Endometrium (tissue), 2 donors: ENCODE data around the gene TAGLN.

ENCODE experiments used
- FAIRE-seq: peaks from 2 replicates; lab custom pipeline; 2012; peaks lifted over from hg19 to GRCh38; lab: Jason Lieb, UNC
- donor health status: control.
- donor health status: control.

TAGLN gene

DNA sequence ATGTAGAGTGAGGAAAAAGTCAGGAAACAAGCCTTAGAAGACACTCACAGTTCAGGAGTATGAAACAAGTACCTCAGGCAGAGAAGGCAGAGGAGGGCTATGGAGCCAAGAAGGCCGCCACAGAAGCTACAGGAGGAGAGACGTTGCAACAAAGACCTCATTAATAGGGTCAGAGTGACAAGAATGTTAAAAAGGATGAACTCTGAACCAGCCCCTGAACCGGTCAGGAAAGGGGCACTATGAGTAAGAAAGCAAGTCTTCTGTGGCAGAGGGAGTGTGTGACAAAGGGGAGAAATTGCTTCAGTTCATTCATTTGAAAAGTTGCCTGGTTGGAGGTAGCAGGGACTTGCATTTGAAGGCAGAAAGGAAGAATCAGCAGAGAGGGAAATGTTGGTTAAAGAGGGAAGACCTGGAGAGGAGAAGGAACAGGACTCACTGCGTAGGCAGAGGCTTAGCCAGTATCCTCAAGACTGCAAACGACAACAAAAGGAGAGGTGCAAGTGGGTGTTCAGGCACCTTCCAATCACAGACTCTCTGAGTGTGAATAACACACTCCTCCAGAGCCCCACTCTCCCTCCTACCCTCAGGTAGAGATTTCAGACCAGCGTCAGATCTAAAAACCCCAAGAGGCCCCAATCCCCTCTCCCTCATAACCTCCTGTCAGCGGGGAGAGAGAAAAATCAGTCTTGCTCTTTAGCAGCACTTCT lies 15.4 kb downstream of the TAGLN start:
- no peak for FAIRE-seq

DNA sequence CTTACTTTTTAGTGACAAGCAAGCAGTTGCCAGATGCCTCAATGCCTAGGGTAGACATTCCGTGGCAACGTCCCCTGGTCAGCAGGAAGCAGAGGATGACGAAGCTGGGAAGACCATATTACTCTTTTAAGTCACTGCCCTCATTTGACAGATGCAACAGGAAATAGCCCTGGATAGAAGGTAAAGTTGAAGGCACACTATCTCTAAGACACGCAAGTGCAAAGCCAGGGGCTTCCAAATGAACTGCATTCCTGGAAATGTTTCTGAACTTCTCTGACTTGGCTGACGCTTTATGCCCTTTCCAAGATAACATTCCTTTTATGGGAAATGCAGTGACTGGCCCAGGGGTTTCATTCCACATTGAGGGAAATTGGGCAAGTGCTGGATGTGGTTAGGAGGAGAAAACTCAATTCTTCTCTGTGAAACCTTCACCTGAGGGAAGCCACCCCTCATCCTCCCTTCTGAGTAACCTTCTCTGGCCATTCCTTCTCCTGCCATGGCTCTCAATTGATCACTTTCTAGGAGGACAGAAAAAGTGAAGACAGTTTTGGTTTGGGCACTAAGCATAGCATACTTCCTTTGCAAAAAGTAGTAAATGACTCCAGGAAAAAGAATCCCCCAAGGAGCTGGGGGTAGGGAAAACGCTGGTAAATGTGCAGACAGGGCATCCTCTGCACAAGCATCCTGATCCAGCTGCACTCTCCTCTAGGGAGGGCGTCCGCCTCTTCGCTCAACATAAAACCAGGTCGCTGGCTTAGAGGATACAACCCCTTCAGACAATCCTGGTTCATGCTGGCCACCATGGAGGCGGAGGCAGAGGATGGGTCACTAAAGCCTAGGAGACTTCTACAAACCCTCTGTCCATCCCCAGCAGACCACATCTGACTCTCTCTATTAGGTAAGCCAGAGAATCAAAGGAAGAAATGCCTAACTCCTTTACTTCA lies 18.2 kb downstream of the TAGLN start:
- no peak for FAIRE-seq

DNA sequence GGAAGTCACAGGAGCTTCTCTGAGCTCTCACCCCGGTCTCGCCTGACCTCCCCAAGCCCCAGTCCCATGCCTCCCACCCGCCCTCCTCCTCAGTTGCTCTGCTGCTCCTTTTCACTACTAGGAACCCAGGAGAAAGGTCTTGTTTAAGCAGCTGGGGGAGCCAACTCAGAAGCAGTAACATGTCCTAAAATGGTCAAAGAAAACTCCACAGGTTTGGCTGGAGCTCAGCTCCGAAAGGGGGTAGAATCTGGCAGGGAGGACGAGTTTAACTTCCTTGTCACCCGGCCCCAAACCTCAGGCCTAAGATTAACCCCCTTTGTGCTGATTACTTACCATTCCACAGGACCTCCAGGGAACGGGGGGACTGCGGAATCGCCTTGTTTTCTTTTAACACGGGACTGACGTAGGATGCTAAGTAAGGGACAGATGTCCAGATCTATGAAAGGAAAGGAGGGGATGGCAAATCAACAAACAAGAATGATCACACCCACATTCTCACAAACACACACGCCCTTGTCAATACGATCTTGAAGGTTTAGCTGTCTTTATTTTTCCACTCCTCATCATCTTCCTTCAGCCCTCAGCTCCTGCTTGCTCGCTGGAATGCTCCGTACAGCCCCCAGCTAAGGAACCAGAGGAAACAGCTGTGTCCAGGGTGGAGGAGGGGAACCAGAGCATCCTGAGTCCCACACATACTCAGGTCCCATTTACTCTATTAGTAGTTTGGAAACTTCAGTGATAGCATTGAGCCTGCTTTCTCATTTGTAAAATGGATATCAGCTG lies 19.2 kb downstream of the TAGLN start:
- FAIRE-seq: no peak

DNA sequence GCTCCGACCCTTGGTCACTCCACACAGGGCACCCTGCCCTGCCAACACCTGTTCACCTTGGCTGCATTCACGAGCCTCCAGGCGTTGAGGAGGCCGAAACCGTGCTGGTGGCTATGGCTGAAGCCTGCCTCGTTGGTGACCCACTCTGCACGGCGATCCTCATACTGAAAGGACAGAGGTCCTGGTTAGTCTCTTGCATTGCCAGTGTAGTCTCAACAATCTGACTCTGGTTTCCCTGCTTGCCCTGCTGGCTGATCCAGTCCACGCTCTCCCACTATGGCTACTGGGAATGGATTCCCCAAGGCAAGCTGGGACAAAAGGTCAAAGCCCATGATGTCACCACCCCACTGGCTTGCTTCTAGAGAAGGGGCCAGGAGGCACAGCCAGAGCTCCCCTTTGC lies 19.8 kb downstream of the TAGLN start:
- no peak for FAIRE-seq

DNA sequence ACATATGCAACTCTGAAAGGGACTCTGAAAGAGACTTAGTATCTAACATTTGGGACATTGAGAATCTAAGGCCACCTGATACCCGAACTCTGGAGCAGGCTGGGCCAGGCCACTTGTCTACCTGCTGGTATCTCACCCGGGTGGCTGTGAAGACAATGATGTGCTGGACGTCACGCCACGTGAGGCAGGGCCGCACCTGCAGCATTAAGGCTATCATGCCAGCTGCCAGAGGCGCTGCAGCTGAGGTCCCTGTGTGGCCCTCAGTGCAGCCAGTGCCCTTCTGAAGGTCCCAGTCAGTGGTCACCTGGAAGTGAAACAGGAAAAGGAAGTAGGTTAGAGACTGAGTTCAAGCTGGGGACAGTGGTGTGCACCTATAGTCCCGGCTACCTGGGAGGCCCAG lies 20.3 kb downstream of the TAGLN start:
- no peak for FAIRE-seq

DNA sequence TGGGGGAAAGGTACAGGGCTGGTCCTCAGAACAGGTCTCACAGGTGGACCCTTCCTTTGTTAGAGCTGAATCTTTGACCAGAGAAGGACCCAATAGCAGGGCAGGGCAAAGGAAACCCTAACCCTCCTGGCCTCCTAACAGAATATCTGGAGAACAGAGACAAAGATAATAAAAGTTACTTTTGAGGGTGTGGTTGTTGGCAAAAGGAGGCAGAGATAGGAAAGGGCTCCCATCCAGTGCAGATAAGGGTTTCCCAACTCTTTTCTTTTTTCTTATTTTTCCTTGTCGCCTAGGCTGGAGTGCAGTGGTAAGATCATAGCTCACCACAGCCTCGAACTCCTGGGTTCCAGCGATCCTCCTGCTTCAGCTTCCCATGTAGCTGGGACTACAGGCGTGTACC lies 20.8 kb downstream of the TAGLN start:
- FAIRE-seq: no peak

DNA sequence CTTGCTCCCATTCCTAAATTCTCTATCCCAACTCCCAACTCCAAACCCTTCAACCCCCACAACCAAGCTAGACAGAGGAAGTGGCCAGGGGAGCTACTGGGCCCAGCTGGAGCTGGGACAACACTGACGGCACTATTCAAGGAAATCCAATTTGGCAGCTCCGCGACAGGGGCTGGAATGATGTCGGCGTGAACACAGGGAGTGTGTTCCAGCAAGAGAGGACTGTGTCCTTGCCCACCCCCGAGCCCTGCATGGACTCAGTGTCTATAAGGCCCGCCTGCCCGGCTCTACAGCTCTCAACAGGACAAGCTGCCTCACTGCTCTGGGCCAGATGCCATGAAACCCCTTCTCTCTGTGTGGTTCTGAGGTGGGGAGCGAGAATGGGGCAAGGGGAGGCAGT lies 21.4 kb downstream of the TAGLN start:
- no peak for FAIRE-seq

DNA sequence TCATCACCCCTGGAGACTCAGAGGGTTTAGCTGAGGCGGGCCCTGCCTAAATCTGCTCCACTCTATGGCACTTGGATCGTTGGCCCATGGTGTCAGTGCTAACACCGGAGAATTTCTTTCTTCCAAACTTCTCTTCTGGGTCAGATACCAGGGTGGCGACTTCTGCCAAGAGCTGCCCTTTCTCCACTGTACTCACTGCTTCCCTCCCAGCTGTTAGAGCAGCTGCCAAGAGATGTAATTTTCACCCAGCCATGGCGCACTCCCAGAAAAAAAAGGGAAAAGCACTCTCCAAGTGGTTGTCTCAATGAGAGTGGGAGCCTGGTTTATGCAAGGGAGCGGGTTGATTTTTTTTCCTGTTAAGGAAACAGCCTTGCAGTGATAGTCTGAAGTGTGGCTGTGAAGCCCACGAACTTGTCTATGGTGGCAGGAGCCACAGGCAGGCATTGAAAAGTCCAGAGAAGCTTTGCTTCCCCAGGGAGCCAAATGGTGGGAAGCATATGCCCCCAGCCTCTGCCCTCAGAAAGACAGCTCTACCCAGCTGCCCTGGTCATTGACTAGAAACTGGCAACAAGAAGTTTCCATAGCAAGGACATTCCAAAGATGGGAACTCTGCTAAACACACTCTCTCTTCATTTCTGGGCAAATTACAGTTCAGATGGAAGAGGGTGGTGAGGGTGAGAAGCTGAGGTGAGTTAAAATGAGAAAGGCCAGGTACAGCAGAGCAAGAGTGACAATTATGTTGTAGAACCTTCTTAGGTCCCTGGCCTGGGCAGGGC lies 22.0 kb downstream of the TAGLN start:
- no peak for FAIRE-seq

DNA sequence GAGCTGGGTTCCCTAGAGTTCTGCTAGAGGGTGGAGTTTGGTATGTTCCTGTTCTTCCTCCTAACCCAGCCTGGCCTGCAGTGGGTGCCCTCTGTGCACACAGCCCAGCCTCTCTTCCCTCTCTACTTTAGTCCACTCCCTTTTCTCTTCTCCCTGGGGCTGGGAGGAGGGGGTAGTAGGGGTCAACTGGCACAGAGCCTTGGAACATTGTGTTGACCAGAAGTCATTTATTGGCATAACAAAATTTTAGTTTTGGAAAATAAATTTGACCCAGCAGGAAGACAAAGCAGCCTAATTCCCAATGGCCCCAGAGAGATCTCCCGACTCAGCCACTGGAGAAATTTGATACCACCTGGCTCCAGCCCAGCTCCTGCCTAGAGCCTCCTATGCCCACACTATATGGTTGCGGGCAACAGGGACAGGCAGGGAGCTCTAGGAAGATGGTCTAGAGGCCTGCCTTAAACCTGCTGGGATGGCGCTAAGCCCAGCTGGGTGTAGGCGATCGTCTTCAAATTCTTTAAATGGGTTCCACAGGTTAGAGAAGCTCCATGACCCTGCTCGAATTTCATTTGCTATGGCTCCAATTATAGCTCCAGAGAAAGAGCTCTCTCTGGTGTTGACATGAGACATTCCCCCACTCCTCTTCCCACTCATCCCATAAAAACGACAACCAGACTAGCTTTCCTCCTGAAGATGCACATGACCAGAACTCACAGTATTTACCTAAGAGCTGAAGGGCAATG lies 22.8 kb downstream of the TAGLN start:
- peak; percentile 88 for FAIRE-seq

DNA sequence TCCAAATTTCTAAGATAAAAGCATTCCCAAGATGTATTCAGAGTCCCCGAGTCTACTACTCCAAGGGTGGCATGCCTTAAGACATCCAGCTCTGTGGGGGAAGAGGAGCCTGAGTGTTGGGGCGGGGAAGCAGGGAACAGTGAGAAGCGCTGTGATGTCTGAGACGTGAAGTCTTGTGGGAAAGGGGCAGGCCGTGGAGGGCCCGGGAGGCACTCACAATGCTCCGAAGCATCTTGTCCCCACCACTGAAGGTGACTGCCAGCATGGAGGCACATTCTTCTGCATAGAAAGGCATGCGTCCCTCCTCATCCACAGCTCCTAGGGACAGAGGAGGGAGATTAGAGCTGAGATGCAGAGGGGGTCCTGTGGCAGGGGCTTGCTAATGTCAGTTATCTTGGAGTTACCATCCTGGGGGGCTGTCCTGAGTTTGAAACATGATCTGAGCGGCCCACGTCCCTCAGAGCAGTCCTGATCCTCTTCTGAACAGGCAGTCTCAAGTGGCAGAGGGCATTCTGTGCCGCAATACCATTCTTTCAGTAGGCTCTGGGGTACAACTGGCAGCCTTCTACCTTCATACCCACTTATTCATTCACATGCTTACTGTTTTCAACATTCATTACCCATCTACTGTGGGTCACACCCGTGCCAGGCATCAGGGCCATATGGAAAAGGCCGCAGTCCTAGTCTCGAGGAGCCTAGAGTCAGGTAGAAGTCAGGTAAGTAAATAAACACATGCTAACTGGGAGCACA lies 24.0 kb downstream of the TAGLN start:
- FAIRE-seq: no peak

DNA sequence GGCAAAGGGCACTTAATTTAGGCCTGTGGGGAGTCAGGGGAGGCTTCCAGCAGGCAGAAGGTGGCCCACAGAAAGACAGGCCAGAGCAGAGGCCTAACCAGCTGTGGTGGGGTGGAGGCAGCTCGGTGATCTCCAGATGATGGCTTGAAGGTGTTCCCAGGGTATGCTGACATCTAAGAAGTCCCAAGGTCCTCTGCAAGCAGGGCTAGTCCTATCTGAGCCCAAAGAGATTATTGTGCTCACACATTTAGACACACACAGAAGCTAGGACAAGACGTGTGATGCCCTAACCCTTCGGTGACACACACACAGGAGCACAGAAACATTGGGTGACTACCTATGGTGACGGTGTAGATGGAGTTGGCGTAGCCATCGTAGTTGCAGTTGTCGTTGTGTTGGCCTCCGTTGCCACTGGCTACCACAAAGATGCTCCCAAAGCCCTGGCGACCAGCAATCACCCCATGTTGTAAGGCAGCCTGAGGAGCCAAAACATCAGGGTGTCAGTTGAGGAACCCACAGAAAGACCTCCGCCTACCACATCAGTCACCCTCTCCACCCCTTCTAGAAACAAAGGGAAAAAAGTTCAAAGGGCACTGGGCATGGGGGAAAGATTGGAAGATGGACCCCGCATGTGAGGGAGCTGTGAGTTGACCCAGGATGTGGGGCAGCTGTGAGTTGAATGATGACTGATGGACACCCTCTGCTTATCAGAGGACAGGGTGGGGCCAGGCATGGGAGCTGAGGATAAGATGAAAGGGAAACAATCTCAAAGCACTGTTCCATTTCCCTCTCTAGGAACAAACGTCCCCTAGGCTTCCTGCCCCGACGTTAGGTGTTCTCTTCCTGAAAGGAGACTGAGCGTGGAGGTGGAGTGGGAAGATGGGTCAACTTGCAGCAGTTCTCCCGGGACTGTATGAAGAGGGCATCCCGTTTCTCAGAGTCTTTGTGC lies 24.8 kb downstream of the TAGLN start:
- no peak for FAIRE-seq

DNA sequence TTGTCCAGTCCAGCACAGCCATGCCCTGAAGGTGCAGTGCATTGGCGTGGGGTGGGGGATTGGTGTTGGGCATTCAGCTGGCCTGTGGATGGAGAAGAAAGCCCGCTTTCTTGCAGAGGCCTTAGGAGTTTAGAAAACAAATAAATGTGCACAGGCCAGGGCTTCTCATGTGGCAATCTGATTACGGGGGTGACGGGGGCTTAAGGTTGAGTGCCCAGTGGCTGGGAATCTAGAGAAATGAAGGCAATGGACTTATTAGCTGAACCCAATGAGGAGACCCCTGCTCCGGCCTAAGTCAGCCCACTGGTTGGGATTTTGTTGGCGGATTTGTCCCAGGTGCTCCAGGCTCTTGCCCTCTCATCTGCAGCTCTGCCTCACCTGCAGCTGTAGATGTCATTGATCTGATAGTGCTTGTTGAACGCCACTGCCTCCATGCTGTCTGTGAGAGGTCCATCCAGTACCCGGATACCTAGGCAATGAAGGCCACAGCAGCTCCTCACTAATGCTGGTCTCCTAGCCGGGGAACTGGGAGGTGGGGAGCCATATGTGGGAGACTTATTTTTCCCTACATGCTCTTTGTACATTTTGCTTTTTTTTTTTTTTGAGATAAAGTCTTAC lies 26.5 kb downstream of the TAGLN start:
- no peak for FAIRE-seq

DNA sequence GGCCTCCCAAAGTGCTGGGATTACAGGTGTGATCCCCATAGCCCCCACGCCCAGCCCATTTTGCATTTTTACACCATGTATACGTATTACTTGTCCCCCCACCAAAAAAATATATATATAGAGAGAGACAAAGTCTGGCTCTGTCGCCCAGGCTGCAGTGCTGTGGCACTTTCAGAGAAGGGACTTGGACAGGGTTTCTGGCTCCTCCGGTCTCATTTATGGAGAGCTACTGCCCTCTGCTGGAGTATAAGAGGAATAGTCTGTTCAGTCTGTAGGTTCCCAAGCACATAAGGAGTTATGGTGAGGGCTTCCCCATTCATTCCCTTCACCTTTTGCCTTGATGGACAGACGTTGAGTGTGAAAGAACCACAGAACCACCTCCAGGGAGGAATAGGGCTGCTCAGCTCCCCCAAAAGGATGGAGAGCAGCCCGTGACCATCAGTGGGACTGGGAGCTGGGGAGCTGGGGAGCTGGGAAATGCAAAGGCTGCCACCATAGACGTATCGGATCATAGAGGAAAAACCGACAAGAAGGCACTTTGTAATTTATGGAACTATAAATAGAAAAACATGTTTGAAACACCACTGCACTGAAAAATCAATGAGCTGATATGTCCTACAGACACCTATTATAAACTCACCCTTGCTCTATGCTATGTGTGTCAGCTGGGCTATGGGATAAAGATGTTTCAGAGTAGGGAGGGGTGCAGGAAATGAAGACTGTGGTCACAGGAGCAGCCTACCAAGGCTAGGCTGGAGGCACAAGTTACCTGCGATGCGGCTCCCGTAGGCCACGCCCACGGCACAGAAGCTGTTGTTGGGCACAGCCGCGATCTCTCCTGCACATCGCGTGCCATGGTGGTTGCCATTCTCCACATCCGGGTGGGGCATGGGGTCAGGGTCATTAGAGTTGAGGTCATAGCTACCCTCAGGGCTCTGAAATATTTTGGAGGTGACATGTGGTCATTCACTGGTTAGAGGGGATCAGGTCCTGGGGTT lies 27.5 kb downstream of the TAGLN start:
- FAIRE-seq: no peak

DNA sequence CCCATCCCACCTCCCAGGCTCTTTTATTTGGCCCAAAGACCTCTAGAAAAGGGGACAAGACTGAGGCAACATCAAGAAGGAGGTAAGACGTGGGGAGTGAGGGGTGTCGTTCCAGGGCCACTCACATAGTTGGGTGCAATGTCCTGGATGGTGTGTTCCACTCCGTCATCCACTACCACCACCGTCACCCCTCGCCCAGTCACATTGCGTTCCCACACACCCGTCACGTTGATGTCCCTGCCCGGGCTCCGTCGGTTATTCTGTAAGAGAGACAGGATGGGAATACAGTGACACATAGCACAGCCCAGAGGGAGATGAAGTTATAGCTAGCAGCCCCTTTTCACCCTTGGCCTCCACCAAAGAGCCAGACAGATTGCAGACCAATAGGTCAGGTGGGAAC lies 28.9 kb downstream of the TAGLN start:
- FAIRE-seq: no peak

DNA sequence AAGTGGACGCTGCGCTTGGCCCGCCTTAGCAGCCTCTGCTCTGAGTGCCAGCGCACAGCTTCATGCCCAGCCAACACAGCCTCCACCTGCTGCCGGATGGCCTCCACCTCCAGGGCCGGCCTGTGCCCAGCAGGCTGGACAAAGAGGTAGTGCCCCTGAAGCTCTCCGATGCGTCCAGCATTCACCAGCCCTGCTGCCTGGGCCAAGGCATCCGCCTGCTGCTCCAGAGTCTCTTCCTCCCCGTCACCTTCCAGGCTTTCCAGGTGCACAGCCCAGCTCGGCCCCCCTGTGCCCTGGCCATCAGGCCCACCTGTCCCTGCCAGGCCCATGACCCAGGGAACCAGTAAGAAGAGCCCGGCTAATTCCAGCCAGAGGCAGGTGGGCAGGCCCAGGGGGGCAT lies 30.2 kb downstream of the TAGLN start:
- no peak for FAIRE-seq

DNA sequence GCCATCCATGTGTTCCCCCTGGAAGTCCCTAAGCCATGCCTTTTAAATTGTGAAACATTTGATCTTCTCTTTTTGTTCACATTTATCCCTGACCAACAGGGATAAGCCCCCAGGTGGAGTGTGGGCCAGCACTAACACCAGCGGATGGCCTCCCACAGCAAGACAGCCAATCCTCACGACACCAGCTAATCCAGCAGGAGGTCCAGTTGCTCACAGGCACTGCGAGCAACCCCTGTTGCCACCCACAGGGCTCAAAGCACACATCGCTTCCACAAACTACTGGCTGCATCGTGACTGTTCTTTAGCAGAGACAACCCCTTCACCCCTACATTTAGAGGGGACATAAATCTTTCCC lies 30.7 kb downstream of the TAGLN start:
- FAIRE-seq: no peak

DNA sequence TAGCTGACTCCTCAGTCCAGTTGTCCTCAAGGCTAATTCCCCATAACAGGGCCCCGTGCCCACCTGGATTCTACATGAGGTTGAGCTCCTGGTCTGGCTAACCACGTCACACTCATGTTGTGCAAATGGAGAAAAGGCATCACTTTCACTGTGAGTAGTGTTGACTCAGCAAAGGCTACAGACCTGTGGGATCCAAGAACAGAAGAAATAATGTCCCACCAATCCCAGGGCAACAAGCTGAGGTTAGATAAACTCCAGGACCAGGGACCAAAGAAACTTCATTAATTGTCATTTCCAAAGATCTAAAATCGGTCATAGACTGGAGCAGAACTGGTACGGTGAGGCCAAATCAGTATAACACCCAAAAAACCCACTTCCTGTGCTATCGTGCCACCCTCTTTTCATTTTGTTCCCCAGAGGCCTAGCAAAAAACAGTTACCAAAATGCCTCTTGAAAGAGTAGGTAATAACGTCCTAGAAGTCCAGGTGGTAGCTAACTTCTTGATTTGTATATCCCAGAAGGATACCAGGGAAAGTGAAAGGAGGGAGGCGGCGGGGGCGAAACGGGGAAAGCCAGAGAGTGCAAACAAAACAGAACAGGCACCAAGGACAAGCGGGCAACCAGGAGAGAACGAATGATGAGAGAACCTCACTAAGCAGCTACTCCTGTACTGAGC lies 31.3 kb downstream of the TAGLN start:
- no peak for FAIRE-seq
